Ectodermal cell (in vitro differentiated cells): ENCODE measurements around the gene RPS14.

Experiments
- H3K27ac ChIP-seq: 2 replicates; pipeline ENCODE4 v1.7.0; 2013; ENCODE audit warnings: mild to moderate bottlenecking, low read depth, low read length; ENCODE audit not compliant: insufficient read depth, poor library complexity, severe bottlenecking
- H3K27me3 ChIP-seq: 2 replicates; pipeline ENCODE4 v1.7.0; 2013; ENCODE audit warnings: mild to moderate bottlenecking, low read length; ENCODE audit not compliant: insufficient read depth, control insufficient read depth, poor library complexity, severe bottlenecking
- H3K36me3 ChIP-seq: one replicate; pipeline ENCODE4 v1.7.0; 2013; ENCODE audit warnings: low read length; ENCODE audit not compliant: control insufficient read depth, insufficient read depth
- H3K4me1 ChIP-seq: one replicate; pipeline ENCODE4 v1.7.0; 2013; ENCODE audit warnings: low read length; ENCODE audit not compliant: control insufficient read depth, insufficient read depth
- H3K4me3 ChIP-seq: 2 replicates; pipeline ENCODE4 v1.7.0; 2013; ENCODE audit warnings: low read depth, low read length, control low read depth; ENCODE audit not compliant: insufficient read depth
- H3K9me3 ChIP-seq: 2 replicates; pipeline ENCODE4 v1.7.0; 2013; ENCODE audit warnings: mild to moderate bottlenecking, low read length, moderate library complexity; ENCODE audit not compliant: control insufficient read depth
- WGBS, 2 experiments: methylation state at CpG; one replicate each; pipeline ENCODE4 v1.1.7; 2013; ENCODE audit warnings: missing lambda C conversion rate in 2 of 2; 5-methylcytosine and 5-hydroxymethylcytosine counted together

RPS14 gene

GRCh38 chr5:150406723-150407095 lies 42.8 kb downstream of the RPS14 start:
- H3K27ac ChIP-seq: no peak overlapping the region
- whole genome bisulfite sequencing, 2 experiments: 82 to 84% methylated on average over 10 of the region's 10 CpGs
- H3K4me3 ChIP-seq: no peak overlapping the region
- H3K4me1 ChIP-seq: peaks cover 8% of the 10 kb centered on the region
- H3K9me3 ChIP-seq: no peaks in the 10 kb centered on the region
- no peaks in the 10 kb centered on the region for H3K27me3 ChIP-seq
- H3K36me3 ChIP-seq: no peaks in the 10 kb centered on the region

GRCh38 chr5:150406103-150406722 lies 43.3 kb downstream of the RPS14 start:
- Histone ChIP-seq H3K36me3 (no peaks in the 10 kb centered on the region), H3K9me3 (no peaks in the 10 kb centered on the region), H3K4me3 (no peak overlapping the region), H3K27me3 (no peaks in the 10 kb centered on the region), H3K27ac (no peak overlapping the region), H3K4me1 (peaks cover 8% of the 10 kb centered on the region)
- WGBS, 2 experiments: 93 to 95% methylated on average over 4 of the region's 4 CpGs

- H3K36me3 ChIP-seq: no peaks in the 10 kb centered on the region
- H3K9me3 ChIP-seq: no peaks in the 10 kb centered on the region
- no peak overlapping the region for H3K27ac ChIP-seq
- WGBS, 2 experiments: 93 to 95% methylated on average over 9 of the region's 9 CpGs
- no peak overlapping the region for H3K4me3 ChIP-seq
- H3K4me1 ChIP-seq: peaks cover 4% of the 10 kb centered on the region
- H3K27me3 ChIP-seq: no peaks in the 10 kb centered on the region
These were observed 44.4 kb downstream of the RPS14 start for GRCh38 chr5:150404941-150405816.

- H3K27me3 ChIP-seq: no peaks in the 10 kb centered on the region
- H3K27ac ChIP-seq: no peak overlapping the region
- no peaks in the 10 kb centered on the region for H3K9me3 ChIP-seq
- H3K36me3 ChIP-seq: no peaks in the 10 kb centered on the region
- no peaks in the 10 kb centered on the region for H3K4me1 ChIP-seq
- no peak overlapping the region for H3K4me3 ChIP-seq
- WGBS, 2 experiments: 93% methylated on average over 10 of the region's 10 CpGs
These were observed 45.0 kb downstream of the RPS14 start for GRCh38 chr5:150404535-150404934.

- Histone ChIP-seq H3K4me3 (no peak overlapping the region), H3K4me1 (no peaks in the 10 kb centered on the region), H3K36me3 (peaks cover 1% of the 10 kb centered on the region), H3K27me3 (no peaks in the 10 kb centered on the region), H3K9me3 (no peaks in the 10 kb centered on the region), H3K27ac (no peak overlapping the region)
- 90 to 96% methylated on average over 5 of the region's 5 CpGs for WGBS, 2 experiments
These were observed 45.4 kb downstream of the RPS14 start for GRCh38 chr5:150404121-150404520.

GRCh38 chr5:150402901-150403342 lies 46.6 kb downstream of the RPS14 start:
- 95 to 98% methylated on average over 12 of the region's 12 CpGs for WGBS, 2 experiments
- Histone ChIP-seq H3K4me1 (no peaks in the 10 kb centered on the region), H3K27ac (no peak overlapping the region), H3K36me3 (peaks cover 10% of the 10 kb centered on the region), H3K4me3 (no peak overlapping the region), H3K9me3 (no peaks in the 10 kb centered on the region), H3K27me3 (no peaks in the 10 kb centered on the region)

GRCh38 chr5:150402229-150402773 lies 47.2 kb downstream of the RPS14 start:
- no peaks in the 10 kb centered on the region for H3K27me3 ChIP-seq
- H3K4me3 ChIP-seq: no peak overlapping the region
- no peak overlapping the region for H3K27ac ChIP-seq
- H3K9me3 ChIP-seq: no peaks in the 10 kb centered on the region
- WGBS, 2 experiments: 94 to 96% methylated on average over 4 of the region's 4 CpGs
- peaks cover 11% of the 10 kb centered on the region for H3K36me3 ChIP-seq
- H3K4me1 ChIP-seq: no peaks in the 10 kb centered on the region

- 95 to 96% methylated on average over 11 of the region's 11 CpGs for WGBS, 2 experiments
- Histone ChIP-seq H3K9me3 (no peaks in the 10 kb centered on the region), H3K27ac (no peak overlapping the region), H3K4me3 (no peak overlapping the region), H3K4me1 (no peaks in the 10 kb centered on the region), H3K36me3 (peaks cover 17% of the 10 kb centered on the region), H3K27me3 (no peaks in the 10 kb centered on the region)
These were observed 47.9 kb downstream of the RPS14 start for GRCh38 chr5:150401376-150402228.

- H3K36me3 ChIP-seq: peaks cover 23% of the 10 kb centered on the region
- 82 to 94% methylated on average over 1 to 3 of the region's 3 CpGs for WGBS, 2 experiments
These were observed 48.5 kb downstream of the RPS14 start for GRCh38 chr5:150401076-150401375.

More at GRCh38 chr5:150401076-150401375, 48.5 kb downstream of the RPS14 start:
- no peak overlapping the region for H3K27ac ChIP-seq
- no peaks in the 10 kb centered on the region for H3K4me1 ChIP-seq
- no peak overlapping the region for H3K4me3 ChIP-seq
- no peaks in the 10 kb centered on the region for H3K9me3 ChIP-seq
- H3K27me3 ChIP-seq: no peaks in the 10 kb centered on the region
